Activated CD4-positive, alpha-beta T cell treated with anti-CD3 and anti-CD28 coated beads, Interleukin-2, amount 50 U/mL, for 16 hours (primary cell): ENCODE measurements around the gene NFAT5.
"Not testable (repeated sequence)": the region's sequence is repeated elsewhere in the genome, so short reads cannot be mapped to it uniquely, and the experiment has no call there.

Experiments
- DNase-seq: peaks from one replicate; pipeline ENCODE4 v3.0.0-alpha.2; 2020

Gene NFAT5

DNA sequence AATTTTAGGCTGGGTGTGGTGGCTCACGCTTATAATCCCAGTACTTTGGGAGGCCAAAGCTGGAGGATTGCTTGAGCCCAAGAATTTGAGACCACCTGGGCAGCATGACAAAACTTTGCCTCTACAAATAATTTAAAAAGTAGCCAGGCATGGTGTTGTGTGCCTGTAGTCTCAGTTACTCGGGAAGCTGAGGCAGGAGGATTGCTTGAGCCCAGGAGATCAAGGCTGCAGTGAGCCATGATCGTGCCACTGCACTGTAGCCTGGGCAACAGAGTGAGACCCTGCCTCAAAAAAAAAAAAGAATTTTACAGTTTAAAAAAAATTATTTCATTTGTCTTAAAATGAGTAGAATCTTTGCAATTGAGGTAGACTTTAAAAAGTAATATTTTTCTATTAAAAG lies 78.2 kb downstream of the NFAT5 start:
- DNase-seq: not testable (repeated sequence)

GRCh38 chr16:69644790-69645189 lies 79.0 kb downstream of the NFAT5 start:
- DNase-seq: no peak

DNA sequence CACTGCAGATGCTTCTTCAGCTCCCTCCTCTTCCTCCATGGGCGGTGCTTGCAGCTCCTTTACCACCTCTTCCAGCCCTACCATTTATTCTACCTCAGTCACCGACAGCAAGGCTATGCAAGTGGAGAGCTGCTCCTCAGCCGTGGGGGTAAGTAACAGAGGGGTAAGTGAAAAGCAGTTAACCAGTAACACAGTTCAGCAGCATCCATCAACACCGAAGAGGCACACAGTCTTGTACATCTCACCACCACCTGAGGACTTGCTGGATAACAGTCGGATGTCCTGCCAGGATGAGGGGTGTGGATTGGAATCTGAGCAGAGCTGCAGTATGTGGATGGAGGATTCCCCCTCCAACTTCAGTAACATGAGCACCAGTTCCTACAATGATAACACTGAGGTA lies 81.3 kb downstream of the NFAT5 start:
- no peak for DNase-seq

- no peak for DNase-seq
Observed at GRCh38 chr16:69651217-69651616, 85.5 kb downstream of the NFAT5 start.

DNA sequence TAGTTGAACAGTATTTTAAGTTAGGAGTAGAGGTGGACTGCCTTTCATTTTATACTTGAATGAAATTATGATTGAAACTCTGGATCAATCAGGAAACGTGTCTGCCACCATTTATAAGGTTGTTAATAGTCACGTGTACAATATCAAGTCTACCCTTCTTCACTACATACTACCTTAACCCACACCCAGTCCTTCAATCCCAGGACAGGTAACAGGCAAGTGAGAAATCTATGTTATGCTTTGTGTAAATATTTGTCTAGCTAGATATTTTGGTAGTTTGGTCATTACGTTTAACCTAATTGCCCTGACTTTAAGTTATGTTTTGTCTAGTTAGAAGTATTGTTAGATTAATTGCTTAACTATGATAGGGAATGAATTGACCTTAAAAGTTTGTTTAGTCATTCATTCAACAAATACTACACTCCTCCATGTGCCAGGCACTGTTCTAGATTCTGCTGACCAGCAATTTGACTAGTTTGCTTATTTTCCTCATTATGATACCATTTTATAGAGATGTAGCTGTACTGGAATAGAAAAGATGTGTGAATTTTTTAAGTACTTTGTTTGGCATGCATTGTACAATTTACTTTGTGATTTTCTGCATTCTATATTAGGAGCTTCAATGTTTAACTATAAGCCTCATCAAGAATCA lies 88.6 kb downstream of the NFAT5 start:
- no peak for DNase-seq

DNA sequence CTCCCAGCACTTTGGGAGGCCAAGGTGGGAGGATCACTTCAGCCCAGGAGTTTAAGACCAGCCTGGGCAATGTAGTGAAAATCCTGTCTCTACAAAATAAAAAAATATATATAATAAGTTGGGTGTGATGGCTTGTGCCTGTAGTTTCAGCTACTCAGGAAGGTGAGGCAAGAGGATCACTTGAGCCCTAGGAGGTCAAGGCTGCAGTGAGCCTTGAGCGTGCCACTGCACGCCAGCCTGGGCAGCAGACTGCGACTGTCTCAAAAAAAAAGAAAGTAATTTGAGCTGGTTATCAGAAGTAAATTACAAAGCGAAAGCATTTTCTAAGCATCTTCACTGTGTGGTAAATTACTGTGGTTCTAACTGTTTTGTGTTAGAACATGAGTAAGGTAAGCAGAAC lies 94.4 kb downstream of the NFAT5 start:
- DNase-seq: no peak

GRCh38 chr16:69662901-69663300 lies 97.1 kb downstream of the NFAT5 start:
- no peak for DNase-seq

DNA sequence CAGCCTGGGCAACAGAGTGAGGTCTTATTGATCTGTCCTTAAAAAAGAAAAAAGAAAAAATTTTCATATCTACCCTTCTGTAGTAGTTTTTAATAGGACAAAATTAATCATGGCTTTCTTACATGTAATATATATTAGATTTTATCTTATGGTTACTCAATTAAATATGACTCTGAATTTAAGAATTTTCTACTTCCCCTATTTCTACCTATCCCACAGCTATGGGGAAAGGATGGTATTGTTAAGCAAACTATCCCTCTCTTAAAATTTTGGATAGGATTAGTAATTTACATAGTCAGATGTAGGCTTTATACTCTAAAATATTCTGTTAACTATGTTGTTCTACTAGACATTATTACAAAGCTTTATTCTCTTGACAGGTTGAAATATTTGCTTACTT lies 98.1 kb downstream of the NFAT5 start:
- DNase-seq: no peak

GRCh38 chr16:69669577-69669976 lies 103.8 kb downstream of the NFAT5 start:
- no peak for DNase-seq

GRCh38 chr16:69672315-69672997 lies 106.7 kb downstream of the NFAT5 start:
- no peak for DNase-seq

DNA sequence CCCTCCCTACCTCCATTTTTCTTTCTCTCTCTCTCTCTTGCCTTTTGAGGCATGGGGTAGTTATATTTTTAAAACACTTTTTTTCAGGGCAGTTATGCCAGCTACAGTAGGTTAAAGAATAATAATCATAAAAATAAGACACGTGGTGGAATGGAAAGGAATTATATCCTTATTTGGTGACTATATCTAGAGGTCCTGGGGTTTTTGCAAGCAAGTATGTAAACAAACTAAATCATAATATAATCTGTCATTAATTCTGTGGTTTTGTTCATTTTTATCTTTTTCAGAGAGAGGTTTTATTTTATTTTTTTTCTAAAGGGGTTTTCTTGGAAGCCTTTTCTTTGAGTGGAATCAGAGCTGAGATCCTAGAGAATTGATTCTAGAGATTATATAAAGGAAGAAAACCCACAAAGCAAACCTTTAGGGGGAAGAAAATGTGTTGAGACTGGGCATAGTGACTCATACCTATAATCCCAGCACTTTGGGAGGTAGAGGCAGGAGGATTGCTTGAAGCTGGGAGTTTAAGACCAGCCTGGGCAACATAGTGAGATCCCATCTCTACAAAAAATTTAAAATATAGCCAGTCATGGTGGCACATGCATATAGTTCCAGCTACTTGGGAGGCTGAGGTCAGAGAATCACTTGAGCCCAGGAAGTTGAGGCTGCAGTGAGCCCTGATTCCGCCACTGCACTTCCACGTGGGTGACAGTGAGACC lies 107.4 kb downstream of the NFAT5 start:
- no peak for DNase-seq

- no peak for DNase-seq
Observed at GRCh38 chr16:69680358-69680757, 114.6 kb downstream of the NFAT5 start.

- no peak for DNase-seq
Observed at GRCh38 chr16:69688589-69688988, 122.8 kb downstream of the NFAT5 start.

GRCh38 chr16:69691980-69692911 lies 126.5 kb downstream of the NFAT5 start:
- no peak for DNase-seq

GRCh38 chr16:69693916-69694315 lies 128.2 kb downstream of the NFAT5 start:
- no peak for DNase-seq

GRCh38 chr16:69698404-69698803 lies 132.6 kb downstream of the NFAT5 start:
- DNase-seq: no peak

- no peak for DNase-seq
Observed at GRCh38 chr16:69699915-69700314, 134.1 kb downstream of the NFAT5 start.

GRCh38 chr16:69701452-69701851 lies 135.7 kb downstream of the NFAT5 start:
- DNase-seq: no peak

DNA sequence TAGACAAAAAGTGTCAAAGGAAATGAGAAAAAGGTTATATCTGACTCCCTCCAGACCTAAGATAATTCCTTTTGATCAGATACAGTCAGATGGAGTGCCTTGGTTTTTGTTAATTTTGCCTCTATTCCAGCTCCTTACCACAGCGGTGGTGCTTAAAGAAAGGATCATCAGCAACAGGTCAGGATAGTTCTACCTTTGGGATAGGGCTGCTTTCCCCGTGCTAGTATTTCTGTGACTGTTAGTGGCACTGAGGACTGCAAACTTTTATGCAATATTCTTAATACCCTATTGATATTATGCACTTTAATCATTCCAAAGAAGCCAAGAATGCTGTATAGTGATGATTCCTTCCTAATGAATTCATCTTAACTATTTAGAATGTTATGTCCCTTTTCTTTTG lies 136.1 kb downstream of the NFAT5 start:
- DNase-seq: no peak

- DNase-seq: no peak
Observed at GRCh38 chr16:69703638-69704037, 137.9 kb downstream of the NFAT5 start.

DNA sequence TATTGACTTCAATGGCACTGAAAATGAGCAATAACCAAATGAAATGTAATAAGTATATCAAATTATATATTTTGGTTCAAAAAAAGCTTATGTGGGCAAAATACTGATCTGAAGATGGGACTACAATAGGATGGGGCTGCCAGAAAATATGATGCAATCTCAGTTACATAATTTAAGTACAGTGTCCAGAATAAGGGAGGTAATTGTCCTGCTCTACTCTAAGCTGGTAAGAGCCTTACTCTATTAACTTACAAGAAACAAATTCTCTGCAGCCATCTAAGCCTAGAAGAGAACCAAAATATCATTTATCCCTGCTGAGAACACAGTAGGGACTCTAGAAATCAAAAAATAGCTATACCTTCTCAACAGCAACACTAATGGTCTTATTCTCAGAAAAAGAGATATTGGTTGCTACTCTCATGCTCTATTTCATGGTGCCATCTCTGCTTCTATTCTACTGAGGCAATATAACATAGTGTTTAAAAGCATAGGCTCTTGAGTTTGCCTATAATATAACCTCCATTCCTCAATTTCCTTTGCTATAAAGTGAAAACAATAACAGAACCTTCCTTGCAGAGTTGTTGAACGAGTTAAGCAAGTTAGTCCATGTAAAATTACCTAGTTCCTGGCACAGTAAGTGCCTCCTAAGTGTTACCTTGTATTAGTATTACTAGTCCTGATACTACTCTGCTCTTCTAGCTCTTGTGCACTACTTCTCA lies 140.6 kb downstream of the NFAT5 start:
- no peak for DNase-seq

- no peak for DNase-seq
Observed at GRCh38 chr16:69706975-69707340, 141.2 kb downstream of the NFAT5 start.
